ENCODE data around the gene TRIM8. TPM values are rescaled to one million over a fixed set of nuclear protein-coding genes. Genes with fewer than 3 reads are reported as not detected.

TRIM8 gene
- total RNA-seq, 1 experiment from 2014 or later = 73.4 TPM

DNA sequence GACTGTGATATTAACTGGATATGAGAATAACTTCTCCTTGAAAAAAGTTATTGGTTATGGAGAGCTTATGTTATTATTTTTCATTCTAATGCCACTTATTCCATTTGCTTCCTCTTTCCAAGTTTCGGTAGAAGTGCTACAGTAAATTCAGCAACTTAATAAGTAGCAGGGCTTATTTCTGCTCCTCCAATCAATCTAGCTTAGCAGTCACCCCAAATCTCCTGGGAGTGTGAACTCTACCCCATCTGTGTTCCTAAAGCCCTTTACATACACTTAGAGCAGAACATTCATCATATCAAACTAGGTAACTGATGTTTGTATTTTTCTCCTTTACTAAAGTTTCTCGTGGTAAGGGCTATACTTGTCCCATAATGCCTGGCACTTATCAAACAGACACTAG lies 61.3 kb downstream of the TRIM8 start:
- no peak for DNase-seq (ENCODE audit: low read depth)
- in situ Hi-C loops (cut with HindIII; ENCODE audit: low pct_unique_long_range_greater_than_20kb, low sequenced_read_pairs) = no loop called here

Other genes starting within 250 kb of the TRIM8 start
- gene NFKB2, start 248.8 kb upstream of the TRIM8 start, total RNA-seq (2014; rRNA removed; shearing (Covaris generic); ENCODE audit: low replicate concordance) = 47.8 and 50.8 TPM in 2 replicates
- gene PSD, start 225.7 kb upstream of the TRIM8 start, total RNA-seq (2014; rRNA removed; shearing (Covaris generic); ENCODE audit: low replicate concordance) = 0.78 and 0.87 TPM in 2 replicates
- gene FBXL15, start 223.6 kb upstream of the TRIM8 start, total RNA-seq (2014; rRNA removed; shearing (Covaris generic); ENCODE audit: low replicate concordance) = 18.6 and 28.2 TPM in 2 replicates
- 179 and 231 TPM in 2 replicates for gene CUEDC2, start 211.9 kb upstream of the TRIM8 start, total RNA-seq (2014; rRNA removed; shearing (Covaris generic); ENCODE audit: low replicate concordance)
- not detected in 2 replicates for gene C10orf95, start 192.9 kb upstream of the TRIM8 start, total RNA-seq (2014; rRNA removed; shearing (Covaris generic); ENCODE audit: low replicate concordance)
- 79.3 and 94.4 TPM in 2 replicates for gene ACTR1A, start 141.8 kb upstream of the TRIM8 start, total RNA-seq (2014; rRNA removed; shearing (Covaris generic); ENCODE audit: low replicate concordance)
- 0.84 and 2.9 TPM in 2 replicates for gene SUFU, start 140.5 kb upstream of the TRIM8 start, total RNA-seq (2014; rRNA removed; shearing (Covaris generic); ENCODE audit: low replicate concordance)
- gene ARL3, start 69.9 kb downstream of the TRIM8 start, total RNA-seq (2014; rRNA removed; shearing (Covaris generic); ENCODE audit: low replicate concordance) = 9.1 and 14.3 TPM in 2 replicates
- gene SFXN2, start 70.2 kb downstream of the TRIM8 start, total RNA-seq (2014; rRNA removed; shearing (Covaris generic); ENCODE audit: low replicate concordance) = 9.5 and 22.1 TPM in 2 replicates
- 8.1 and 12.7 TPM in 2 replicates for gene WBP1L, start 99.5 kb downstream of the TRIM8 start, total RNA-seq (2014; rRNA removed; shearing (Covaris generic); ENCODE audit: low replicate concordance)
- gene CYP17A1, start 192.9 kb downstream of the TRIM8 start, total RNA-seq (2014; rRNA removed; shearing (Covaris generic); ENCODE audit: low replicate concordance) = not detected in 2 replicates
- gene BORCS7, start 209.8 kb downstream of the TRIM8 start, total RNA-seq (2014; rRNA removed; shearing (Covaris generic); ENCODE audit: low replicate concordance) = 16.0 and 18.0 TPM in 2 replicates
- gene AS3MT, start 225.0 kb downstream of the TRIM8 start, total RNA-seq (2014; rRNA removed; shearing (Covaris generic); ENCODE audit: low replicate concordance) = 1.2 TPM in 1 of 2 replicates, not detected in the other